KMS-11 (cell line): ENCODE data around the gene S100A5.

Experiments
- H2AFZ ChIP-seq: fragments of 200-600 bp; sonication (generic); 2 replicates; pipeline ENCODE4 v1.6.1; 2016; ENCODE audit warnings: antibody characterized with exemption, mixed run types, low read depth
- H3K27ac ChIP-seq: fragments of 200-600 bp; sonication (generic); 2 replicates; pipeline ENCODE4 v1.6.1; 2016; ENCODE audit warnings: mild to moderate bottlenecking, mixed run types
- H3K27me3 ChIP-seq: fragments of 200-600 bp; sonication (generic); 2 replicates; pipeline ENCODE4 v1.6.1; 2017; ENCODE audit warnings: mild to moderate bottlenecking, low read depth, mixed run types, moderate library complexity; ENCODE audit not compliant: insufficient read depth
- H3K36me3 ChIP-seq: fragments of 200-600 bp; sonication (generic); 2 replicates; pipeline ENCODE4 v1.6.1; 2017; ENCODE audit warnings: mild to moderate bottlenecking, mixed run types; ENCODE audit not compliant: insufficient read depth
- H3K4me1 ChIP-seq: fragments of 200-600 bp; sonication (generic); 2 replicates; pipeline ENCODE4 v1.6.1; 2016; ENCODE audit warnings: mild to moderate bottlenecking, low read depth, mixed run types; ENCODE audit not compliant: poor library complexity, severe bottlenecking
- H3K4me2 ChIP-seq: fragments of 200-600 bp; sonication (generic); 2 replicates; pipeline ENCODE4 v1.7.0; 2016; ENCODE audit warnings: mild to moderate bottlenecking, mixed run types
- H3K4me3 ChIP-seq: fragments of 200-600 bp; sonication (generic); IDR thresholded peaks from 2 replicates; pipeline ENCODE4 v1.6.1; 2017; ENCODE audit warnings: low read depth, low read length, mixed read lengths; ENCODE audit not compliant: insufficient read depth
- H3K79me2 ChIP-seq: fragments of 200-600 bp; sonication (generic); 2 replicates; pipeline ENCODE4 v1.6.1; 2016; ENCODE audit warnings: low read depth, mixed run types; ENCODE audit not compliant: insufficient read depth
- H3K9ac ChIP-seq: fragments of 200-600 bp; sonication (generic); 2 replicates; pipeline ENCODE4 v1.6.1; 2016; ENCODE audit warnings: mild to moderate bottlenecking, mixed run types
- H4K20me1 ChIP-seq: fragments of 200-600 bp; sonication (generic); 2 replicates; pipeline ENCODE4 v1.6.1; 2016; ENCODE audit warnings: mild to moderate bottlenecking, mixed run types; ENCODE audit not compliant: insufficient read depth
- CTCF ChIP-seq: fragments of 200-600 bp; sonication (generic); conservative IDR thresholded peaks from 2 replicates; pipeline ENCODE4 v1.6.1; 2017; ENCODE audit warnings: low read depth, mild to moderate bottlenecking, antibody characterized with exemption, low read length, moderate library complexity, mixed read lengths

Gene S100A5

GRCh38 chr1:153560771-153561465 lies 20.2 kb upstream of the S100A5 start:
- TF ChIP-seq CTCF, result no peak
- Histone ChIP-seq H3K27me3 (no peaks in the 10 kb centered on the region), H3K27ac (no peak overlapping the region), H3K9ac (no peak overlapping the region), H3K36me3 (no peaks in the 10 kb centered on the region), H4K20me1 (no peaks in the 10 kb centered on the region), H3K4me1 (no peaks in the 10 kb centered on the region), H2AFZ (no peak overlapping the region), H3K79me2 (no peaks in the 10 kb centered on the region), H3K4me3 (no peak overlapping the region), H3K4me2 (no peak overlapping the region)

DNA sequence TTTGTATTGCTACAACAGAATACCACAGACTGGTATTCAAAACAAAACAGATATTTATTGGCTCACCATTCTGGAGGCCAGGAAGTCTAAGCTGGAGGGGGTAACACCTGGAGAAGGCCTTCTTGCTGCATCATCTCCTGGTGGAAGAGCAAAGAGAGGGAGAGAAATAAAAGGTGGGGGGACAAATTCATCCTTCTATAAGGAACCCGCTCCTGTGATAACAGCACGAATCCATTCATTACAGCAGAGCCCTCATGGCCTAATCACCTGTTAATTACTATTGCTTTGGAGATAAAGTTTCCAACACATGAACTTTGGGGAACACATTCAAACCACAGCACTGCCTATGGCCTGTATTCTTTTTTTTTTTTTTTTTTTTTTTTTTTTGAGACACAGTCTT lies 19.5 kb upstream of the S100A5 start:
- Histone ChIP-seq H2AFZ (no peak overlapping the region), H4K20me1 (no peaks in the 10 kb centered on the region), H3K36me3 (no peaks in the 10 kb centered on the region), H3K9ac (no peak overlapping the region), H3K4me2 (no peak overlapping the region), H3K4me1 (no peaks in the 10 kb centered on the region), H3K27me3 (no peaks in the 10 kb centered on the region), H3K4me3 (no peak overlapping the region), H3K27ac (no peak overlapping the region), H3K79me2 (no peaks in the 10 kb centered on the region)
- no peak for TF ChIP-seq CTCF

- no peak for TF ChIP-seq CTCF
- no peak overlapping the region for H3K4me2 ChIP-seq
- H4K20me1 ChIP-seq, result no peaks in the 10 kb centered on the region
- no peaks in the 10 kb centered on the region for H3K4me1 ChIP-seq
- no peak overlapping the region for H3K9ac ChIP-seq
- no peak overlapping the region for H2AFZ ChIP-seq
- H3K27ac ChIP-seq, result no peak overlapping the region
- no peak overlapping the region for H3K4me3 ChIP-seq
- no peaks in the 10 kb centered on the region for H3K27me3 ChIP-seq
- H3K79me2 ChIP-seq, result no peaks in the 10 kb centered on the region
- no peaks in the 10 kb centered on the region for H3K36me3 ChIP-seq
Measured at GRCh38 chr1:153557877-153558276, 17.1 kb upstream of the S100A5 start.

DNA sequence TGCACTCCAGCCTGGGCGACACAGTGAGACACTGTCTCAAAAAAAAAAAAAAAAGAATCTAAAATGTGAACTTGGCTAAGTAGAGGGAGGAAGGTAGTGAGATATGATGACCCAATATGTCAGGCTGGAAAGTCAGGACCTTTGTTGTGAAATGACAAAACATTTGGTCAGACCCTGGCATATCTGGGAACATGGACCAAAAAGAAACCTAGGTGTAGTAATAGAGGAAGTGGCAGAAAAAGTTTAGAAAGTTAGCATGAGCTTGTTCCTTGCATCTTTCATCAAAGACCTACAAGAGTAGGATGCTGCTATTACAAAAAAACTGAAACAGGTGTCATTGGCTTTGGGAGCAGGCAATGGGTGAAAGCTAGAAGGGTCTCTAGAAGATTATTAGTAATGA lies 15.6 kb upstream of the S100A5 start:
- H3K4me3 ChIP-seq, result no peak overlapping the region
- no peaks in the 10 kb centered on the region for H3K79me2 ChIP-seq
- H3K9ac ChIP-seq, result no peak overlapping the region
- no peaks in the 10 kb centered on the region for H4K20me1 ChIP-seq
- no peak for TF ChIP-seq CTCF
- H3K4me1 ChIP-seq, result no peaks in the 10 kb centered on the region
- no peaks in the 10 kb centered on the region for H3K27me3 ChIP-seq
- no peak overlapping the region for H3K27ac ChIP-seq
- H2AFZ ChIP-seq, result no peak overlapping the region
- H3K4me2 ChIP-seq, result no peak overlapping the region
- H3K36me3 ChIP-seq, result no peaks in the 10 kb centered on the region
